AG09309 (cell line): ENCODE results near the gene ZSWIM6.

Source experiments
- DNase-seq: peaks from one replicate; pipeline ENCODE4 v3.0.0-alpha.2; 2010; ENCODE audit warnings: low read depth
- H3K4me3 ChIP-seq: 2 replicates; pipeline ENCODE4 v1.5.1; 2011; ENCODE audit warnings: mild to moderate bottlenecking, low read depth, low read length, moderate library complexity; ENCODE audit not compliant: control insufficient read depth
- CTCF ChIP-seq: IDR thresholded peaks from 2 replicates; pipeline ENCODE4 v1.5.1; 2011; ENCODE audit warnings: mild to moderate bottlenecking, low read depth, low read length, inconsistent platforms; ENCODE audit not compliant: insufficient read depth, control insufficient read depth; ENCODE audit errors: missing control alignments

ZSWIM6 gene

GRCh38 chr5:61474746-61475145, 142.7 kb downstream of the ZSWIM6 start:
- DNase-seq, result no peak
- TF ChIP-seq CTCF, result no peak
- no peak overlapping the region for H3K4me3 ChIP-seq

- DNase-seq, result no peak
- H3K4me3 ChIP-seq, result no peak overlapping the region
- no peak for TF ChIP-seq CTCF
These were observed 145.7 kb downstream of the ZSWIM6 start for GRCh38 chr5:61477788-61478187.

GRCh38 chr5:61479850-61480614, 148.0 kb downstream of the ZSWIM6 start:
- no peak for TF ChIP-seq CTCF
- no peak for DNase-seq
- no peak overlapping the region for H3K4me3 ChIP-seq

- no peak for TF ChIP-seq CTCF
- no peak for DNase-seq
- no peak overlapping the region for H3K4me3 ChIP-seq
These were observed 150.9 kb downstream of the ZSWIM6 start for GRCh38 chr5:61482980-61483379.

- H3K4me3 ChIP-seq, result no peak overlapping the region
- DNase-seq, result no peak
- no peak for TF ChIP-seq CTCF
These were observed 154.4 kb downstream of the ZSWIM6 start for GRCh38 chr5:61486476-61486875.

- DNase-seq, result no peak
These were observed 157.5 kb downstream of the ZSWIM6 start for GRCh38 chr5:61489574-61489973.

More at GRCh38 chr5:61489574-61489973, 157.5 kb downstream of the ZSWIM6 start:
- no peak overlapping the region for H3K4me3 ChIP-seq
- no peak for TF ChIP-seq CTCF
